ENCODE results near the gene CDC26.

GRCh38 chr9:113299800-113300292, 24.5 kb upstream of the CDC26 start:
- TF ChIP-seq POLR2A (IDR thresholded peaks at IDR 0.05): no peak
- TF ChIP-seq, protein P1, sequence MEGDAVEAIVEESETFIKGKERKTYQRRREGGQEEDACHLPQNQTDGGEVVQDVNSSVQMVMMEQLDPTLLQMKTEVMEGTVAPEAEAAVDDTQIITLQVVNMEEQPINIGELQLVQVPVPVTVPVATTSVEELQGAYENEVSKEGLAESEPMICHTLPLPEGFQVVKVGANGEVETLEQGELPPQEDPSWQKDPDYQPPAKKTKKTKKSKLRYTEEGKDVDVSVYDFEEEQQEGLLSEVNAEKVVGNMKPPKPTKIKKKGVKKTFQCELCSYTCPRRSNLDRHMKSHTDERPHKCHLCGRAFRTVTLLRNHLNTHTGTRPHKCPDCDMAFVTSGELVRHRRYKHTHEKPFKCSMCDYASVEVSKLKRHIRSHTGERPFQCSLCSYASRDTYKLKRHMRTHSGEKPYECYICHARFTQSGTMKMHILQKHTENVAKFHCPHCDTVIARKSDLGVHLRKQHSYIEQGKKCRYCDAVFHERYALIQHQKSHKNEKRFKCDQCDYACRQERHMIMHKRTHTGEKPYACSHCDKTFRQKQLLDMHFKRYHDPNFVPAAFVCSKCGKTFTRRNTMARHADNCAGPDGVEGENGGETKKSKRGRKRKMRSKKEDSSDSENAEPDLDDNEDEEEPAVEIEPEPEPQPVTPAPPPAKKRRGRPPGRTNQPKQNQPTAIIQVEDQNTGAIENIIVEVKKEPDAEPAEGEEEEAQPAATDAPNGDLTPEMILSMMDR (IDR thresholded peaks at IDR 0.05 in 8 of 11, conservative IDR thresholded peaks at IDR 0.05 in 3 of 11): no peak
- no peak for TF ChIP-seq POLR2AphosphoS5 (IDR thresholded peaks at IDR 0.05)
